Cardiac fibroblast (primary cell): Measurements from ENCODE around the gene GNPTG.

Experiments
- DNase-seq, 2 donors: peaks; one replicate each; pipeline versions ENCODE4 v3.0.0 to v3.0.0-alpha.2; 2010; ENCODE audit warnings: low read depth in 2 of 2
- H3K4me3 ChIP-seq, 2 donors: replicated peaks in 1 of 2; 1 replicate in 1 of 2; 2 replicates in 1 of 2; pipeline ENCODE4 v1.5.1; 2011; ENCODE audit warnings: low read depth in 2 of 2, low read length in 2 of 2, mild to moderate bottlenecking in 2 of 2, moderate library complexity in 1 of 2
- CTCF ChIP-seq: IDR thresholded peaks from one replicate; pipeline ENCODE4 v1.5.1; 2011; ENCODE audit warnings: low read depth, mild to moderate bottlenecking, low read length, inconsistent platforms

The GNPTG gene

GRCh38 chr16:1403036-1403435 lies 51.3 kb downstream of the GNPTG start:
- TF ChIP-seq CTCF: no peak
- H3K4me3 ChIP-seq: no peak overlapping the region
- DNase-seq: no peak

- no peak for DNase-seq
- TF ChIP-seq CTCF: no peak
- H3K4me3 ChIP-seq: no peak overlapping the region
Measured at GRCh38 chr16:1403733-1404132, 52.0 kb downstream of the GNPTG start.

- DNase-seq: peak in 1 of 2 donors; percentile 23
- no peak for TF ChIP-seq CTCF
- H3K4me3 ChIP-seq: peak overlapping the region in 1 of 2 donors; percentile 18
Measured at GRCh38 chr16:1407753-1408152, 56.0 kb downstream of the GNPTG start.

GRCh38 chr16:1408171-1408837 lies 56.6 kb downstream of the GNPTG start:
- H3K4me3 ChIP-seq: peak overlapping the region; percentile 44 to 60
- DNase-seq: peak; percentile 90 to 93
- TF ChIP-seq CTCF: no peak

GRCh38 chr16:1412847-1413246 lies 61.1 kb downstream of the GNPTG start:
- DNase-seq: no peak
- H3K4me3 ChIP-seq: no peak overlapping the region
- TF ChIP-seq CTCF: no peak
